GM12864 (cell line): ENCODE measurements around the gene CTNNA3.

Source experiments
- DNase-seq: peaks from one replicate; pipeline ENCODE4 v3.0.0-alpha.2; 2011; ENCODE audit warnings: low read depth
- H3K4me3 ChIP-seq: 2 replicates; pipeline ENCODE4 v1.5.1; 2011; ENCODE audit warnings: mild to moderate bottlenecking, low read depth, low read length, control low read depth
- TF ChIP-seq, protein P1 (sequence below): IDR thresholded peaks from 2 replicates; pipeline ENCODE4 v1.5.1; 2011; ENCODE audit warnings: low read depth, mild to moderate bottlenecking, moderate library complexity, low read length, control low read depth, inconsistent platforms; ENCODE audit errors: missing control alignments

CTNNA3 gene

DNA sequence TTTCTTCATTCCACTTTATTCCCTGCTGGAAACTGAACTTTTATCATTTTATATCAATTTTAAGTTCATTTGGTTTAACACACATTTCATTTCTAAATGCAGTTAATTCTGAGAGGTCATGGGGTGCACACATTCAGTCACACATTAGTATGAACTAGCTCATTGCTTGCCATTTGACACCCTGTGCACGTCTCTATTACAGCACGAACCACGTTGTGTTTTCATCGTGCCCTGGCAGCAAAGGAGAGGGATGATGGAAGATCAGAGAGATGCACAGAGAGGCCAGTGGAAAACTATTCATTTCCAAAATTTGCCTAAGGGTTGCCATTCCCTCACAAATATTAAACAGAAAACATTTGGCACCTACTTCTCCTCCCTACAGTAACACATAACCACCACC, 45.4 kb downstream of the CTNNA3 start:
- no peak for DNase-seq
- no peak overlapping the region for H3K4me3 ChIP-seq
- TF ChIP-seq, protein P1, sequence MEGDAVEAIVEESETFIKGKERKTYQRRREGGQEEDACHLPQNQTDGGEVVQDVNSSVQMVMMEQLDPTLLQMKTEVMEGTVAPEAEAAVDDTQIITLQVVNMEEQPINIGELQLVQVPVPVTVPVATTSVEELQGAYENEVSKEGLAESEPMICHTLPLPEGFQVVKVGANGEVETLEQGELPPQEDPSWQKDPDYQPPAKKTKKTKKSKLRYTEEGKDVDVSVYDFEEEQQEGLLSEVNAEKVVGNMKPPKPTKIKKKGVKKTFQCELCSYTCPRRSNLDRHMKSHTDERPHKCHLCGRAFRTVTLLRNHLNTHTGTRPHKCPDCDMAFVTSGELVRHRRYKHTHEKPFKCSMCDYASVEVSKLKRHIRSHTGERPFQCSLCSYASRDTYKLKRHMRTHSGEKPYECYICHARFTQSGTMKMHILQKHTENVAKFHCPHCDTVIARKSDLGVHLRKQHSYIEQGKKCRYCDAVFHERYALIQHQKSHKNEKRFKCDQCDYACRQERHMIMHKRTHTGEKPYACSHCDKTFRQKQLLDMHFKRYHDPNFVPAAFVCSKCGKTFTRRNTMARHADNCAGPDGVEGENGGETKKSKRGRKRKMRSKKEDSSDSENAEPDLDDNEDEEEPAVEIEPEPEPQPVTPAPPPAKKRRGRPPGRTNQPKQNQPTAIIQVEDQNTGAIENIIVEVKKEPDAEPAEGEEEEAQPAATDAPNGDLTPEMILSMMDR: no peak

GRCh38 chr10:67648613-67649229, 47.3 kb downstream of the CTNNA3 start:
- TF ChIP-seq, protein P1: no peak
- H3K4me3 ChIP-seq: no peak overlapping the region
- no peak for DNase-seq

GRCh38 chr10:67630904-67631303, 65.1 kb downstream of the CTNNA3 start:
- TF ChIP-seq, protein P1: no peak
- DNase-seq: no peak
- no peak overlapping the region for H3K4me3 ChIP-seq

DNA sequence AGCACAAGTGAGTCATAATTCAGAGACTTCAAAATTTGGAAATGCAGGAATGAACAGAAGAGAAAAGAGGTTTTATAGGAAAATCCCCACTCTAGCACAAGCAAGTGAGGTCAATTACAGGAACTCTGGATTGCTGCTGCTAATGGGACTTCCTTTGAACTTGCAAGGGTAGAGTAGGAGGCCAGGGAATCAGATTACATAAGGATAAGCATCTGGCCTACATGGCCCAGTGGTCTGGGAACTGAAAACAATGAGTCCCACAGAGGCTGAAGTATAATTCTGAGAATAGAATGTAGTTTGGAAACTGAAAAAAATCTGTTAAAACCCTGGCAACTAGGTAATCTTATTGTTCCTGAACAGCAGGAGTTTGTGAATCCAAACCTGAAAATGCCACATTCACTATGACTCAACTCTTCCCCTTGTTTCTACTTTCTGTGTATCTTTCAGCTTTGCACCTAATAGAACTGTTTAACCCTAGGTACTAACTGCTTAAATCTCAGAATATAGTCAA, 66.5 kb downstream of the CTNNA3 start:
- TF ChIP-seq, protein P1: no peak
- DNase-seq: no peak
- no peak overlapping the region for H3K4me3 ChIP-seq

DNA sequence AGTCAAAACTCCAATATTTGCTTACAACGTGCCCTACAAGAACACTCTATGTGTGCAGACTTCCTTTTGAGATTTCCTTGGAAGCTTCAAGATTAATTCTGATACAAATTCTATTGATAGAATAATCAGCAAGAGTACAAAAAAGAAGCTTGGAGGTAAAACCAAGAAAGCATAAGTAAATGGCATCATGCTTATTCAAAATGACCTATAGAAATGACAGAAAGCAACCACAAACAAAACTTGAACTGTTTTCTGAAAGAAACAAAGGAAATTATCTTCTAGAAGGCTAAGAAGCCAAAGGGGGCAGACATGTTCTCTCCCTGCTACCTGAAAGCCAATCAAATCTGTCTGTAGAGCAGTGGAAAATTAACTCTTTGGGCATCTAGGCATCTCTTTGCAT, 73.0 kb downstream of the CTNNA3 start:
- H3K4me3 ChIP-seq: no peak overlapping the region
- DNase-seq: no peak
- TF ChIP-seq, protein P1: no peak

DNA sequence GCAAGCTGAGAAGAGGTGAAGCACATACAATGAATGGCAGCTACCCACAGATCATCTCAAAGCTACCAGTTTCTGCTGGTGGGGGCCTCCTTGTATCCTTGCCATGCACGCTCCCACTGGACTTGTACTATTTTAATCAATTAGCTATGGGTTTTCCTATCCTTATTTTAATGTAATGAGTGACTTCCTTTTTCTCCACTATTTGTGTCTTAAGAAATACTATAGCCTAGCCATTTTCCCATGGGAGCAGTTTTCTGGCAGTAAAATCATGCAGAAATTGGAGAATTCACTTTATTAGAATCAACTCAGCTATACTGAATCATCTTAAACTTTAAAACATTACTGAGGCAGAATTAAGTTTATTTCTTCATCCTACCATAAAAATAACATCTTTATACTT, 73.5 kb downstream of the CTNNA3 start:
- TF ChIP-seq, protein P1: no peak
- DNase-seq: no peak
- H3K4me3 ChIP-seq: no peak overlapping the region

GRCh38 chr10:67621834-67622233, 74.2 kb downstream of the CTNNA3 start:
- no peak for DNase-seq
- no peak overlapping the region for H3K4me3 ChIP-seq
- TF ChIP-seq, protein P1: no peak
